DOHH2 (cell line): ENCODE results near the gene SLC2A4RG.

ENCODE experiments used
- H3F3A ChIP-seq: fragments of 200-600 bp; sonication (generic), shearing (Covaris generic); 2 replicates; pipeline ENCODE4 v1.6.0; 2016; ENCODE audit warnings: antibody characterized with exemption, mild to moderate bottlenecking; ENCODE audit not compliant: control insufficient read depth, insufficient read depth
- H3K27ac ChIP-seq: fragments of 200-600 bp; sonication (generic); 2 replicates; pipeline ENCODE4 v1.5.1; 2014; ENCODE audit warnings: low read depth, mild to moderate bottlenecking, low read length, moderate library complexity
- H3K27me3 ChIP-seq: fragments of 200-600 bp; sonication (generic); 2 replicates; pipeline ENCODE4 v1.6.1; 2014; ENCODE audit warnings: mild to moderate bottlenecking, low read length, mixed read lengths; ENCODE audit not compliant: control insufficient read depth
- H3K36me3 ChIP-seq: fragments of 200-600 bp; sonication (generic); 2 replicates; pipeline ENCODE4 v1.6.1; 2014; ENCODE audit warnings: mild to moderate bottlenecking, low read length, moderate library complexity, mixed read lengths; ENCODE audit not compliant: control insufficient read depth
- H3K4me1 ChIP-seq: fragments of 200-600 bp; sonication (generic); 2 replicates; pipeline ENCODE4 v1.6.1; 2014; ENCODE audit warnings: mild to moderate bottlenecking, low read length, mixed read lengths; ENCODE audit not compliant: control insufficient read depth
- H3K4me2 ChIP-seq: fragments of 200-600 bp; sonication (generic); 2 replicates; pipeline ENCODE4 v1.6.0; 2014; ENCODE audit warnings: mild to moderate bottlenecking, low read length, moderate library complexity
- H3K4me3 ChIP-seq: fragments of 200-600 bp; sonication (generic); 2 replicates; pipeline ENCODE4 v1.5.1; 2014; ENCODE audit warnings: mild to moderate bottlenecking, low read length, mixed read lengths
- H3K79me2 ChIP-seq: fragments of 200-600 bp; sonication (generic); 2 replicates; pipeline ENCODE4 v1.6.1; 2014; ENCODE audit warnings: mild to moderate bottlenecking, low read length, mixed read lengths; ENCODE audit not compliant: control insufficient read depth
- H3K9me2 ChIP-seq: fragments of 200-600 bp; sonication (generic); replicated peaks from 2 replicates; pipeline ENCODE4 v1.6.1; 2014; ENCODE audit warnings: mild to moderate bottlenecking, low read length, mixed read lengths; ENCODE audit not compliant: control insufficient read depth
- H3K9me3 ChIP-seq: fragments of 200-600 bp; sonication (generic); 2 replicates; pipeline ENCODE4 v1.6.1; 2014; ENCODE audit warnings: antibody characterized with exemption, low read length, mixed read lengths; ENCODE audit not compliant: control insufficient read depth, insufficient read depth
- H4K20me1 ChIP-seq: fragments of 200-600 bp; sonication (generic); 2 replicates; pipeline ENCODE4 v1.6.0; 2014; ENCODE audit warnings: low read depth, mild to moderate bottlenecking, antibody characterized with exemption, low read length, moderate library complexity; ENCODE audit not compliant: control insufficient read depth, insufficient read depth
- EZH2phosphoT487 ChIP-seq: fragments of 200-600 bp; sonication (generic); IDR thresholded peaks from 2 replicates; pipeline ENCODE4 v1.6.1; 2017; ENCODE audit warnings: borderline replicate concordance, mild to moderate bottlenecking, antibody characterized with exemption, low read length, moderate library complexity, mixed read lengths
- TF ChIP-seq, protein P1 (sequence below): fragments of 200-600 bp; sonication (generic); IDR thresholded peaks from one replicate; pipeline ENCODE4 v1.5.1; 2014; ENCODE audit warnings: antibody characterized with exemption, mild to moderate bottlenecking, low read depth, low read length; ENCODE audit not compliant: poor library complexity, severe bottlenecking

Gene SLC2A4RG

DNA sequence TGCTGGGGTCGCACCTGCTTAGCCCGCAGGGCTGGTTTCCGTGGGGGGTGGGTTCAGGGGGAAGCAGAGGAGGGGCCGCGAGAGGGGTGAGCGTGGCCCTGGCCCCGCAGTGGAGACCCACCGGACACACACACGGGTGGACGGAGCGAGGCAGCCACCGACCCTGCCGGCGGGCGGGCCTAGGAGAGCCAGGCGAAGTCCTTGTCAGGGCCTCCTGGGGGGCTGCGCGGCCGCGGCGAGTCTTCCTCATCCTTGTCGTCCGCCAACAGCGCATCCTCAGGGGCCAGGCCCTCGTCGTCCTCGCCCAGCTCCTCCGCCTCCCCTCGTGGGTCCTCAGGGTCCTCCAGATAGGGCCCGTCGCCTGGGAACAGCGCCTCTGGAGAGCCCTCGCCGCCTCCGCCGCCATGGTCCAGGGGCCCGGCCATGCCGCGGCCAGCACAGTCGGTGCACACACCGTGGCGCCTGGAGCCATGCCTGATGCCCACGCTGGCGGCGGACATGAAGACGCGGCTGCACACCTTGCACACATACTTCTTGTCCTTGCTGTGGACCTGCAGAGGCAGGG, 7.3 kb downstream of the SLC2A4RG start:
- no peaks in the 10 kb centered on the region for H3K79me2 ChIP-seq
- no peaks in the 10 kb centered on the region for H3K9me3 ChIP-seq
- H3K4me3 ChIP-seq: no peak overlapping the region
- no peak for TF ChIP-seq EZH2phosphoT487
- TF ChIP-seq, protein P1, sequence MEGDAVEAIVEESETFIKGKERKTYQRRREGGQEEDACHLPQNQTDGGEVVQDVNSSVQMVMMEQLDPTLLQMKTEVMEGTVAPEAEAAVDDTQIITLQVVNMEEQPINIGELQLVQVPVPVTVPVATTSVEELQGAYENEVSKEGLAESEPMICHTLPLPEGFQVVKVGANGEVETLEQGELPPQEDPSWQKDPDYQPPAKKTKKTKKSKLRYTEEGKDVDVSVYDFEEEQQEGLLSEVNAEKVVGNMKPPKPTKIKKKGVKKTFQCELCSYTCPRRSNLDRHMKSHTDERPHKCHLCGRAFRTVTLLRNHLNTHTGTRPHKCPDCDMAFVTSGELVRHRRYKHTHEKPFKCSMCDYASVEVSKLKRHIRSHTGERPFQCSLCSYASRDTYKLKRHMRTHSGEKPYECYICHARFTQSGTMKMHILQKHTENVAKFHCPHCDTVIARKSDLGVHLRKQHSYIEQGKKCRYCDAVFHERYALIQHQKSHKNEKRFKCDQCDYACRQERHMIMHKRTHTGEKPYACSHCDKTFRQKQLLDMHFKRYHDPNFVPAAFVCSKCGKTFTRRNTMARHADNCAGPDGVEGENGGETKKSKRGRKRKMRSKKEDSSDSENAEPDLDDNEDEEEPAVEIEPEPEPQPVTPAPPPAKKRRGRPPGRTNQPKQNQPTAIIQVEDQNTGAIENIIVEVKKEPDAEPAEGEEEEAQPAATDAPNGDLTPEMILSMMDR: no peak
- H3K27ac ChIP-seq: no peak overlapping the region
- H3K9me2 ChIP-seq: no peaks in the 10 kb centered on the region
- H4K20me1 ChIP-seq: no peaks in the 10 kb centered on the region
- H3K27me3 ChIP-seq: no peaks in the 10 kb centered on the region
- H3K4me2 ChIP-seq: no peak overlapping the region
- peaks cover 14% of the 10 kb centered on the region for H3K4me1 ChIP-seq
- H3K36me3 ChIP-seq: no peaks in the 10 kb centered on the region
- H3F3A ChIP-seq: 0 out of 2 replicates have a peak, but pooled peaks cover 4% of the 10 kb centered on the region

DNA sequence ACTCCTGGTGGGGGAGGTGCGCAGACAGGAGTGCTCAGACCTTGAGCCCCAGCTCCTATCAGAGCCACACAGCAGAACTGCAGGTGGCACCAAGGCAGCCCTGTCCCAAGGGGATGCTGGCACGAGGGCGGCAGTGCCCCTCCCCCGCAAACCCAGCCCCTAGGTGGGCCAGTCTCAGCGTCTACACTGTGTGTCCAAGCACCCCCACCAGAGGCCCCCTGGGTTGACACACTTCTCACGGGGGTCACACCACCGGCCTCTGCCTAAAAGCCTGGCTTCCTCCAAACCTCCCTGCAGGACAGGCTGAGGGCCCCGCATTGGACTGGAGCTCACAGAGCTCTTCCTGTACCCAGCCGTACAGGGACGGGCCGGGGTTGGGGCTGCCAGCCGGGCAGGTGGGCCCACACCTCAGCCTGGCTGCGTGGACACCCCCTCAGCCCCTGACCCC, 8.1 kb downstream of the SLC2A4RG start:
- Histone ChIP-seq H3K4me1 (peaks cover 14% of the 10 kb centered on the region), H3K79me2 (no peaks in the 10 kb centered on the region), H3K27me3 (no peaks in the 10 kb centered on the region), H3K4me3 (no peak overlapping the region), H4K20me1 (no peaks in the 10 kb centered on the region), H3K4me2 (no peak overlapping the region), H3K9me3 (no peaks in the 10 kb centered on the region), H3K27ac (no peak overlapping the region), H3K9me2 (no peaks in the 10 kb centered on the region), H3F3A (0 out of 2 replicates have a peak, but pooled peaks cover 4% of the 10 kb centered on the region), H3K36me3 (no peaks in the 10 kb centered on the region)
- TF ChIP-seq, protein P1: no peak
- TF ChIP-seq EZH2phosphoT487: no peak

GRCh38 chr20:63748070-63748933, 8.7 kb downstream of the SLC2A4RG start:
- Histone ChIP-seq H3K4me3 (no peak overlapping the region), H3K79me2 (no peaks in the 10 kb centered on the region), H3K4me1 (peaks cover 14% of the 10 kb centered on the region), H3K4me2 (no peak overlapping the region), H3K36me3 (no peaks in the 10 kb centered on the region), H3K27ac (no peak overlapping the region), H3F3A (0 out of 2 replicates have a peak, but pooled peaks cover 4% of the 10 kb centered on the region), H3K9me2 (no peaks in the 10 kb centered on the region), H3K27me3 (no peaks in the 10 kb centered on the region), H4K20me1 (no peaks in the 10 kb centered on the region), H3K9me3 (no peaks in the 10 kb centered on the region)
- TF ChIP-seq, protein P1: no peak
- no peak for TF ChIP-seq EZH2phosphoT487
